Mesothelial cell of epicardium (in vitro differentiated cells): ENCODE measurements around the gene KIRREL3. TPM values are rescaled to one million over a fixed set of nuclear protein-coding genes. Genes with fewer than 3 reads are reported as not detected.

Source experiments
- DNase-seq, 2 experiments: peaks; one replicate each; pipeline ENCODE4 v3.0.0; 2021; ENCODE audit warnings: low spot score in 2 of 2; ENCODE audit not compliant: unreplicated experiment in 2 of 2
- H3K27ac Mint-ChIP-seq: 2 replicates; pipeline ENCODE4 v1.8.0; 2021; ENCODE audit warnings: mixed read lengths
- H3K27me3 Mint-ChIP-seq: 2 replicates; pipeline ENCODE4 v1.8.0; 2021; ENCODE audit warnings: low read depth, mixed read lengths
- H3K36me3 Mint-ChIP-seq: 2 replicates; pipeline ENCODE4 v1.8.0; 2021; ENCODE audit warnings: mixed read lengths
- H3K4me1 Mint-ChIP-seq: 2 replicates; pipeline ENCODE4 v1.8.0; 2021; ENCODE audit warnings: mixed read lengths
- H3K4me3 Mint-ChIP-seq: 2 replicates; pipeline ENCODE4 v1.8.0; 2021; ENCODE audit warnings: mild to moderate bottlenecking, moderate library complexity, mixed read lengths
- H3K9me3 Mint-ChIP-seq: 2 replicates; pipeline ENCODE4 v1.8.0; 2021; ENCODE audit warnings: mixed read lengths
- CTCF ChIP-seq: fragments of 200-600 bp; sonication (generic); IDR thresholded peaks from one replicate; pipeline ENCODE4 v1.5.0; 2021; ENCODE audit warnings: antibody characterized with exemption; ENCODE audit not compliant: unreplicated experiment
- total RNA-seq: library from RNA; stranded (reverse); gene quantifications from 3 replicates; pipeline ENCODE4 v1.2.1, GENCODE V29; 2021

Gene KIRREL3
- total RNA-seq, 1 donor from 2014 or later, result 0.31 TPM

GRCh38 chr11:126545057-126545555 is 455.5 kb downstream of the KIRREL3 start:
- Mint-ChIP-seq H3K4me3 (no peak overlapping the region), H3K27ac (no peak overlapping the region), H3K4me1 (peaks cover 11% of the 10 kb centered on the region), H3K36me3 (no peaks in the 10 kb centered on the region), H3K9me3 (no peaks in the 10 kb centered on the region), H3K27me3 (peaks cover 55% of the 10 kb centered on the region)
- no peak for TF ChIP-seq CTCF
- DNase-seq, result no peak

- no peaks in the 10 kb centered on the region for H3K9me3 Mint-ChIP-seq
- H3K36me3 Mint-ChIP-seq, result no peaks in the 10 kb centered on the region
- peaks cover 11% of the 10 kb centered on the region for H3K4me1 Mint-ChIP-seq
- H3K27me3 Mint-ChIP-seq, result peaks cover 56% of the 10 kb centered on the region
- no peak overlapping the region for H3K27ac Mint-ChIP-seq
- peak in 1 of 2 experiments; percentile 51 for DNase-seq
- no peak overlapping the region for H3K4me3 Mint-ChIP-seq
- no peak for TF ChIP-seq CTCF
Observed at GRCh38 chr11:126544108-126545056, 456.2 kb downstream of the KIRREL3 start.

GRCh38 chr11:126543691-126544090 is 456.9 kb downstream of the KIRREL3 start:
- peaks cover 57% of the 10 kb centered on the region for H3K27me3 Mint-ChIP-seq
- peaks cover 11% of the 10 kb centered on the region for H3K4me1 Mint-ChIP-seq
- no peak for TF ChIP-seq CTCF
- H3K36me3 Mint-ChIP-seq, result no peaks in the 10 kb centered on the region
- no peak for DNase-seq
- no peaks in the 10 kb centered on the region for H3K9me3 Mint-ChIP-seq
- no peak overlapping the region for H3K27ac Mint-ChIP-seq
- H3K4me3 Mint-ChIP-seq, result no peak overlapping the region

- H3K27ac Mint-ChIP-seq, result no peak overlapping the region
Observed at GRCh38 chr11:126542334-126543015, 458.1 kb downstream of the KIRREL3 start.

GRCh38 chr11:126538071-126538470 is 462.5 kb downstream of the KIRREL3 start:
- Mint-ChIP-seq H3K4me1 (no peaks in the 10 kb centered on the region), H3K36me3 (no peaks in the 10 kb centered on the region), H3K27ac (no peak overlapping the region), H3K4me3 (no peak overlapping the region), H3K27me3 (peaks cover 78% of the 10 kb centered on the region), H3K9me3 (no peaks in the 10 kb centered on the region)
- TF ChIP-seq CTCF, result no peak
- no peak for DNase-seq

More at GRCh38 chr11:126542334-126543015, 458.1 kb downstream of the KIRREL3 start:
- Mint-ChIP-seq H3K4me1 (peaks cover 11% of the 10 kb centered on the region), H3K27me3 (peaks cover 58% of the 10 kb centered on the region), H3K9me3 (no peaks in the 10 kb centered on the region), H3K36me3 (no peaks in the 10 kb centered on the region), H3K4me3 (no peak overlapping the region)
- no peak for TF ChIP-seq CTCF
- no peak for DNase-seq
